AG04449 (cell line): Measurements from ENCODE around the gene HLA-DQB1.
"Not testable (repeated sequence)": the region's sequence is repeated elsewhere in the genome, so short reads cannot be mapped to it uniquely, and the experiment has no call there.

Experiments
- CTCF ChIA-PET: fragments of 350-600 bp; formaldehyde crosslinking; extraction: SDS; loops from one replicate; lab custom pipeline; 2021; ENCODE audit warnings: antibody characterized with exemption; lab: Yijun Ruan, JAX
- POLR2A ChIA-PET: fragments of 400-600, 350-600 bp; formaldehyde crosslinking; extraction: SDS; loops from one replicate; lab custom pipeline; 2020; ENCODE audit warnings: antibody characterized with exemption, inconsistent platforms; lab: Yijun Ruan, JAX
- DNase-seq: peaks from one replicate; pipeline ENCODE4 v3.0.0-alpha.2; 2010; ENCODE audit warnings: low read depth, low spot score
- H3K4me3 ChIP-seq: 2 replicates; pipeline ENCODE4 v1.5.1; 2011; ENCODE audit warnings: low read depth, mild to moderate bottlenecking, control low read depth, low read length
- CTCF ChIP-seq: IDR thresholded peaks from one replicate; pipeline ENCODE4 v1.5.1; 2011; ENCODE audit warnings: mild to moderate bottlenecking, moderate library complexity, low read length, control low read depth, inconsistent platforms; ENCODE audit not compliant: insufficient read depth; ENCODE audit errors: missing control alignments

Gene HLA-DQB1

GRCh38 chr6:32664827-32665362, 1.6 kb downstream of the HLA-DQB1 start:
- ChIA-PET CTCF (no interaction called here), POLR2A (no interaction called here)
- no peak for DNase-seq
- H3K4me3 ChIP-seq = no peak overlapping the region
- TF ChIP-seq CTCF = no peak

GRCh38 chr6:32664354-32664753, 2.1 kb downstream of the HLA-DQB1 start:
- no peak for TF ChIP-seq CTCF
- no peak overlapping the region for H3K4me3 ChIP-seq
- no peak for DNase-seq
- ChIA-PET POLR2A (no interaction called here), CTCF (no interaction called here)

- DNase-seq = no peak
- POLR2A ChIA-PET = no interaction called here
- H3K4me3 ChIP-seq = no peak overlapping the region
- no peak for TF ChIP-seq CTCF
- CTCF ChIA-PET = no interaction called here
Observed at GRCh38 chr6:32662836-32663235, 3.6 kb downstream of the HLA-DQB1 start.

- DNase-seq = no peak
- ChIA-PET CTCF (no interaction called here), POLR2A (no interaction called here)
- no peak overlapping the region for H3K4me3 ChIP-seq
- TF ChIP-seq CTCF = no peak
Observed at GRCh38 chr6:32662099-32662498, 4.4 kb downstream of the HLA-DQB1 start.

GRCh38 chr6:32659856-32660595, 6.4 kb downstream of the HLA-DQB1 start:
- ChIA-PET POLR2A (no interaction called here), CTCF (no interaction called here)
- no peak overlapping the region for H3K4me3 ChIP-seq
- DNase-seq = no peak
- no peak for TF ChIP-seq CTCF

GRCh38 chr6:32658268-32658897, 8.1 kb downstream of the HLA-DQB1 start:
- no peak for TF ChIP-seq CTCF
- no peak for DNase-seq
- ChIA-PET POLR2A (no interaction called here), CTCF (no interaction called here)
- H3K4me3 ChIP-seq = no peak overlapping the region

- POLR2A ChIA-PET, CTCF ChIA-PET, H3K4me3 ChIP-seq, DNase-seq: not testable (repeated sequence)
Observed at GRCh38 chr6:32657819-32658218, 8.6 kb downstream of the HLA-DQB1 start.

GRCh38 chr6:32657329-32657728, 9.1 kb downstream of the HLA-DQB1 start:
- CTCF ChIA-PET, DNase-seq, POLR2A ChIA-PET, H3K4me3 ChIP-seq: not testable (repeated sequence)
